Activated CD4-positive, alpha-beta T cell treated with anti-CD3 and anti-CD28 coated beads for 24 hours (primary cell): Measurements from ENCODE around the gene MT2A.
"Not testable (repeated sequence)": the region's sequence is repeated elsewhere in the genome, so short reads cannot be mapped to it uniquely, and the experiment has no call there.

Experiments used
- DNase-seq, 2 donors: peaks; one replicate each; pipeline ENCODE4 v3.0.0-alpha.2; 2020; ENCODE audit warnings: low read depth in 2 of 2

MT2A gene

DNA sequence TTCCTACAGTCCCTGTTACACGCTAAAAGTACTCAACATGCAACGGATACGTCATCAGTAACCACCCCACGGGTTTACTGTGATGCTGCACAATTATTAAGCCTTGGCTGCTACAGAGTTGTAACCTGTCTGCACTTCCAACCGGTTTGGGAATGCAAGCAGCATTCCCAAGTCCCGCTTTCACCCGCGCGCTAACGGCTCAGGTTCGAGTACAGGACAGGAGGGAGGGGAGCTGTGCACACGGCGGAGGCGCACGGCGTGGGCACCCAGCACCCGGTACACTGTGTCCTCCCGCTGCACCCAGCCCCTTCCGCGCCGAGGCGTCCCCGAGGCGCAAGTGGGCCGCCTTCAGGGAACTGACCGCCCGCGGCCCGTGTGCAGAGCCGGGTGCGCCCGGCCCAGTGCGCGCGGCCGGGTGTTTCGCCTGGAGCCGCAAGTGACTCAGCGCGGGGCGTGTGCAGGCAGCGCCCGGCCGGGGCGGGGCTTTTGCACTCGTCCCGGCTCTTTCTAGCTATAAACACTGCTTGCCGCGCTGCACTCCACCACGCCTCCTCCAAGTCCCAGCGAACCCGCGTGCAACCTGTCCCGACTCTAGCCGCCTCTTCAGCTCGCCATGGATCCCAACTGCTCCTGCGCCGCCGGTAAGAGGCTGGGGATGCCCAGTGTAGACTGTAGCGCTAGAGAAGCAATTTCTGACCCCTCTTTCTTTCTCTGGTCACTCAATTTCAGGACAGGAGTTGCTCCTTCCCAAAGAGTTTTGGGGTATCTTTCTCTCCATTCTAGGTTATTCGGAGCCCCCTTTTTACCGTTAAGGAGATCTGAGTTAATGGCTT, at the start of gene MT2A:
MT2A (plus strand) TSS at position 542 of the 833 bp plus-strand sequence; CDS start at position 614, 72 bp downstream.
- DNase-seq: peak; percentile 80 to 88

DNA sequence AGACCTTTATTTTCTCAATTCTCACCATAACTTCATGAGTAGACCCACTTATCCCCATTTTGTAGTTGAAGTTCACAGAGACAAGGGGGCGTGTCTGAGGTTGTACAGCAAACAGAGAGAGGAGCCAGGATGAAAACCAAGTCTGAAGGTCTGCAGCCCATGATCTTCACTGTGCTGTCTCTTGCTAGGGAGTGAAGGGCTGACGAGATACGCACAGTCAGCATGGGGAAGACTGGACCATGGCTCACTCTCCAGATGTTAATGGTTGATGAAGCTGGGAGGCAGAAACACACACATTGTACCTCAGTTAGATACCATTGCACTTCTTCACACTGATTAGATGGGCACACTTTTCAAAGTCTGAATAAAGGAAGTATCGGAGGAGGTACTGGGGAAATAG, 49.3 kb upstream of the MT2A start:
- no peak for DNase-seq

DNA sequence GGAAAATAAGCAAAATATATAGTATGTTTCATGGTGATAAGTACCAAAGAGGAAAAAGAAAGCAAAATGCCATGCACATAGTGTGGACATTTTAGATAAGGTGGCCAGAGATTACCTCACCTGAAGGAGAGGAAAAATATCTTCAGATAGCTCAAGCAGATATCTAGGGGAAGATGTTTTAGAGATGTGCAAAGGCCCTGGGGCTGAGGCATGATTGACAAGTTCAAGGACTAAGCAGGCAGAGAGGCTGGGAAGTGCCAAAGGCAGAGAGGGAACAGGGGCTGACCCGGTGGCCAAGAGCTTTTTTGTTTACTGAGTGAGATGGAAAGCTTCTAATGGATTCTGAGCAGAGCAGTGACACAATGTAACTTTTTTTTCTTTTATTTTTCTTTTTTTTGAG, 47.9 kb upstream of the MT2A start:
- no peak for DNase-seq

DNA sequence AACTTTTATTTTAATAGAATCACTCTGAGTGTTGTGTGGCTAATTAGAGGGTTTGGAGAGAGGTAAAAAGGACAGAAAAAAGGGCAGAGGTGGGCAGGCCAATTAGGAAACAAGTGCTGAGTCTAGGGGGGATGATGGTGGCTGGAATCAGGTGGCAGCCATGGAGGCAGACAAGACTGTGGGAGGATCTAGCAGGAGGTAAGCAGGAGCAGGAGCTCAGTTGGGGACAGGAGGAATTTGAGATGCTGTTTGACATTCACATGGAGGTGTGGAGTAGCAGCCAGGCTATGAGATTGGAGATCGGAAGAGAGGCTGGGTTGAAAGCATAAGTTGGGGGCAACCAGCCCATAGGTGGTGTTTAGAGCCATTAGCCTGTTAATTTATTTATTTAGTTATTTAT, 47.3 kb upstream of the MT2A start:
- no peak for DNase-seq

DNA sequence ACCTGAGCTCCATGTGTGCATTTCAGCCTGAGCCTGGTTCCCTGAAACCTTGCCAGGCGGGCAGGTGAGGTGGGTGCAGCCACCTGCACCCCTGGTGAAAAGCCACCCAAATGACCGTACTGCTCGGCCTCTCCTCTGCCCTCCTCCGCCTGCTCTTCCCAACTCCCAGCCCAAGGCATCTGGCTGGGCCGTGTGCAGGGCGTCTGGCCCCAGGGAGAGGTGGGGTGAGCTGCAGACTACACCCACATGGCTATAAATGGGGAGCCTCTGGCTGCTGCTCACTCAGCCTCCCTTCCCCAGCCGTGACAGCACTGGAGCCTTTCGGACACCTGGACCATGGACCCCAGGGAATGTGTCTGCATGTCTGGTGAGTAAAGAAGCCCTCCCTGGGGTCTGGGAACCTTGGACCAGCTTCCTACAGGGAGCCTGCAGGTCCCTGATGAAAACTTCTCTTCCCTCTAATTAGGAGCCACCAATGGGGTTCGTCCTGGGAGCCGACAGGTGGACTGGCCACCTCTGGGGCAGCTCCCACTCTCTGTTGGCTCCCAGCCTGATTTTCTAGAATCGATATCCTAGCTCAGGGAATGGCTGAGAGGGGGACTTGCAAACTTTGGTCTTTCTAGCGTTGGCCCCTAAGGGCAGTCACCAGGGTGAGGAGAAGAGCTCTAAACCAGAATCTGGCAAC, 43.4 kb upstream of the MT2A start, which contains the start of gene MT4:
MT4 (plus strand) TSS at position 281 of the 685 bp plus-strand sequence; CDS start at position 337, 56 bp downstream.
- no peak for DNase-seq

DNA sequence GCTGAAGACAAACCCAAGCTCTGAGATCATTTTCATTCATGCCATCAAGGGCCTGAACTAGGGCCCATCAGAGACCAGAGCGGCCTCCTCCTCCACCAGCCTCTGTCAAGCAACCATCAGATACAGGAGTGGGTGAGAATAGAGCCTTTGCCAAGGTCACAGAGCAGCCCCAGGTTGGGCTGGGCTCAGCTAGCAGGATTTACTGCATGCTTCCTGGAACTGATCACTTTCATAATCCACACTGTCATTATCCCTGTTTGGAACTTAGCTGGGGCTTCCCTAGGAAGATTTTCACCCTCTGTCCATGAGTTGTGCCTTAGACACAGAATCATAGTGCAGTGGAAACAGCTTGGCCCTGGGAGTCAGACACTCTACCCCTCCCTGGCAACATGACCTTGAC, 38.4 kb upstream of the MT2A start:
- DNase-seq: no peak

DNA sequence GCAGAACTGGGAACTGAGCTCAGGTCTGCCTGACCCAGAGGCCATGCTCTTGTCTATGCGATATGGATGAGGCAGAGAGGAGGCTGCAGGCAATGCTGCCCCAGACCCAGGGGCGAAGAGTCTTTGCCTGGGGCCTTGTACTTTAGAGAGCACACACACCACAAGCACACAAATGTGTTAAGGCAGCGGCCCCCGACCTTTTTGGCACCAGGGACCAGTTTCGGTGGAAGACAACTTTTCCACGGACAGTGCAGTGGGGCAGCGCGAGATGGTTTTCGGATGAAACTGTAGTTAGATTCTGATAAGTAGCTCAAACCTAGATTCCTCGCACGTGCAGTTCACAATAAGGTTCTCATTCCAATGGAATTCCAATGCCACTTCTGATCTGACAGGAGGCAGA, 36.9 kb upstream of the MT2A start:
- no peak for DNase-seq

DNA sequence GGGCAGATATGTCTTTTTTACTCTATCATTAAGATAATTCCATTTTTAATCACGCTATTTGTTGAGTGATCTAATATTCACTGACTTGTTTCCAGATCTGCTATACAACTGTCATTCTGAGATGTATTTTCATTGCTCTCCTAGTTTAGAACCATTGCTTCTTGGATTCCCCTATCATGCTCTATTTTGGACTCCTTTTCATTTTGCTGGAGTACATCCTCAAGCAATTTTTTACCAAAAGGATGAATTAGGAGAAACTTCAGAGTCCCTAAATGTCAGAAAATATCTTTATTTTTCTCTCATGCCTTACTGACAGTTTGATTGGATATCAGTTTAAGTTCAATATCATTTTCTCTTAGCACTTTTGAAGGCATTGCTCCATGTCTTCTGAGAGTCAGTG, 33.8 kb upstream of the MT2A start:
- no peak for DNase-seq

DNA sequence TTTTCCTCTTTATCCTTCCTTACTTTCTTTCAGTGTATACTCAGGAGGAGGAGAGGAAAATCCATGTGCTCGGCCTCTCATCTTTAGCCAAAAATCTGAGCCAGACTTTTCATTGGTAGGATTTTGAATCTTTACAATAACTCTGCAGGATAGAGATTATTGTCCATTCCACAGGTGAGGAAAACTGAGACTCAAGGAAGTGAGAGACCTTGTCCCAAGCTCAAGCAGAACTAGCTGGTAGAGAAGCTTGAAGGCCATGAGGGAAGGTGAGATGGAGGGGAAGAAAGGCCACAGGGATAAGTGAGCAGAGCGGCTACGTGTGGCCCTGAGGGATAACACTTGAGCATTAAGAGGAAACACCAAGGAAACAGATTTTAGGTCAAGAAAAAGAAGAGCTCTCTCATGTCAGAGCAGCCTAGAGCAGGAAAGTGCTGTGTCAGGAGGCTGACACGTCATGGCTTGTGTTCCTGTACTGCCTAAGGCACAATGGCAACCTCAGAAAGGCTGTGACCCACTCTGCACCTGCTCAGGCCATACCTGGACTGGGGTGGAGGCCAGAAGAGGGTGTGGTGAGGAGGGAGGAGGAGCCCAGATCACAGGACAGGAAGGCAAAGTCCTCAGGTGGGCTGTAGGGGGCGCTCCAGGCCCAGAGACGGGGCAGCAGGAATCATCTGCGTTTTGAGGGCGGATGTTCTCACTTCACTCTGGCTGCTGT, 31.6 kb upstream of the MT2A start:
- peak; percentile 76 to 82 for DNase-seq

DNA sequence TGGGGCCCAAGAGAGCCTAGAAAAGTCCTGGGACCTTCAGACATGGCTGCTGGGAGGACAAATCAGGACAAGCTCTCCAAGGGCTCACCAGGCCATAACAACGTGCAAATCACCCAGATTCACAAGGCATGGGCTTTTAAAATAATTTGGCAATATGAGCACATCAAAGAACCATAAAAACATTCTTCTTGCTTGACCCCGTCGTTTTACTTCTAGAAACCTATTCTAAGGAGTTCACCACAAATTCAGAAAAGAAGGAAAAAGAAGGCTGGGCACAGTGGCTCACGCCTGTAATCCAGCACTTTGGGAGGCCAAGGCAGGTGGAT, 31.1 kb upstream of the MT2A start:
- DNase-seq: no peak

DNA sequence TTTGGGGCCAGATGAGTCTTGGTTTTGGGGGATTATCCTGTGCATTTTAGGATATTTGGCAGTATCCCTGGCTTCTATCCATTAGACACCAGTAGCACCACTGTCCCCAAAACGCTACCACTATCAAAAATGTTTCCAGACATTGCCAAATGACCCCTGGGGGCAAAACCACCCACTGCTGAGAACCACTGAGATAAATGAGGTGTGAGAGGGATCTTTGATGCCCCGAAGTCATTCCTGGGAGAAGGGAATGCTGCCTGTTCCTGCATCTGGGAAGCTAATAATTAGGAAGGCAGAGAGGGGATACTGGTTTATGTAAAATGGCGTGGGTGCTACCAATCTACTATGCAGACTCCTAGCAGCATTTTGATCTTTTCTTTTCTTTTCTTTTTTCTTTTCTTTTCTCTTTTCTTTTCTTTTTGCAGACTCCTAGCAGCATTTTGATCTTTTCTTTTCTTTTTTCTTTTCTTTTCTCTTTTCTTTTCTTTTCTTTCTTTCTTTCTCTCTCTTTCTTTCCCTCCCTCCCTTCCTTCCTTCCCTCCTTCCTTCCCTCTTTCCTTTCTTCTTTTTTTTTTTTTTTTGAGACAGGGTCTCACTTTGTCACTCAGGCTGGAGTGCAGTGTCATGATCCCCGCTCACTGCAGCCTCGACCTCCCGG, 27.9 kb upstream of the MT2A start:
- DNase-seq: no peak

DNA sequence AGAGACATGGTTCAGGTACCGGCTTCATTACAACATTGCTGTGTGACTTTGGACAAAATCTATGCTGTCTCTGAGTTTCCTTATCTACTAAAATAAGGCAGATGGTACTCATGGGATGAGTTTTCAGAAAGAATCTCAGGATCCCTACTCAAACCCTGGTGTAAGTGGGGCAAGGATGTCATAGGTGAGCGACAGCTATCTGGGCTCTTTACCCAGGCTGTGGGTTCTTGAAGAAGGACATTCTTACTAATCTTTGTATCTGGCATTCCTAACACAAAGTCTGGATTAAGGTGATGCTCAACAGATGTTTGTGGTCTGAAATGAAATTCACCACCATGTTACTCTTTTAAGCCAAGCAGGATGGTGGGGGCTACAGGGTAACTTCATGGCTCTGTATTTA, 25.5 kb upstream of the MT2A start:
- DNase-seq: not testable (repeated sequence)

DNA sequence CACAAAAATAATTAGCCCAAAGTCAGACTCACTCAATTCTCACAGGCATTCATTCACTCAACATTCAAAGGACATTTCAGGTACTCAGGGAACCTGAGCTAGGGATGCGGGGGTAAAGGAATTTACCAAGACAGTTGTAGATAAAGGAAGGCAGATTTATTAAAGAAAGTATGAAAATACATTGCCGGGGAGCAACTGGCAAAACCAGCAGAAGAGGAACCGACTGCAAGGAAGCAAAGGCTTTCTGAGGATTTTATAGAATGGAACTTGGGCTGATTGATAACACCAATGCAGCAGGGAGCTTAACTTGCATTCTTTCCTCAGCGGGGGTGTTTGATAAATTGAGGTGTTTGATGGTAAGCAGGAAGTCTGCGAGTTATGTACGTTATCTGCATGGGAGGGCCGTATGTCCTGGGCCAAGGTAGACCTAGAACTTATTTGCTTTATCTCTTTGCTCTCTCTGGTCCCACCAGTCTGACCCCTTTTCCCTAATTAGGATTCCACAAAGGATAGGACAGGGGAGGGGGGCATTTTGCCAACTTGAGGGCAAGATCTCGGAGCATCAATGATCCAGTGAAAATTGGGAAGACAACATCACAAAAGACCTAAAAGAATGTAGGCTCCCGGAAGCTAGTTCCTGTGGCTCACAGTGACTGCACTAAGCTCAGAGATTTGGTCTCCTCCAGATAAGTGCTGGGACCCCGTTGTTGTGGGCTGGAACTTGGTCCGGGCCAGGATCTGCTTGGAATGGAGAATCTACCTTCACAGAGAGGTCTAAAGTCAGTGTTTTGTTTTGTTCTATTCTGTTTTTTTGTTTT, 24.8 kb upstream of the MT2A start:
- DNase-seq: no peak

DNA sequence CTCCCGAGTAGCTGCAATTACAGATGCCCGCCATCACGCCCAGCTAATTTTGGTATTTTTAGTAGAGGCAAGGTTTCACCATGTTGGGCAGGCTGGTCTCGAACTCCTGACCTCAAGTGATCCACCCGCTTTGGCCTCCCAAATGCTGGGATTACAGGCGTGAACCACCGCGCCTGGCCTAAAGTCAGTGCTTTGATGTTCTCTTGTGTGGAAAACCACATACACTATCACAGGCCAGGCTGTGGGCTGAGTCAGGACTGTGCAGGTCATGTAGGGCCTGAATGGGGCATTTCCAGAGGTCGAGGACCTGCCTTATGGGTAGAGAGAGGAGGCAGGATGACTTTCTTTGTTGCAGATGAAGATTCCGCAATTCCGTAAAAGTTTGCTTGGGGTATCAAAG, 24.1 kb upstream of the MT2A start:
- no peak for DNase-seq

DNA sequence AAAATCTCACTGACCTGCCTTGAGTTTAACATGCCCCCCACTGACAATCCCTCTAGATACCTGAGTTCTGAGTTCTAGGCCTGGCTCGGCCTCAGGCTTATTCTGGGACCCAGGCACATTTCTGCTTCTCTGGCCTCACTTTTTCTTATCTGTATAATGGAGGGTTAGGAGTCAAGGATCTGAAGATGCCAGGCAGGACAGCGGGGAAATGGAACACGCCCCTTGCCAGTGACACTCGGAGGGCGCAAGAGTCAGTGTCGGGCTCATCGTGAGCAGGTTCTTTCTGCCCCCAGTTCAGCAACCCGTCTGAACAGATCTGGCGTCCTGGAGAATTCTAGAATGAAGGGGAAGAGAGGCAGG, 19.6 kb upstream of the MT2A start:
- DNase-seq: no peak

DNA sequence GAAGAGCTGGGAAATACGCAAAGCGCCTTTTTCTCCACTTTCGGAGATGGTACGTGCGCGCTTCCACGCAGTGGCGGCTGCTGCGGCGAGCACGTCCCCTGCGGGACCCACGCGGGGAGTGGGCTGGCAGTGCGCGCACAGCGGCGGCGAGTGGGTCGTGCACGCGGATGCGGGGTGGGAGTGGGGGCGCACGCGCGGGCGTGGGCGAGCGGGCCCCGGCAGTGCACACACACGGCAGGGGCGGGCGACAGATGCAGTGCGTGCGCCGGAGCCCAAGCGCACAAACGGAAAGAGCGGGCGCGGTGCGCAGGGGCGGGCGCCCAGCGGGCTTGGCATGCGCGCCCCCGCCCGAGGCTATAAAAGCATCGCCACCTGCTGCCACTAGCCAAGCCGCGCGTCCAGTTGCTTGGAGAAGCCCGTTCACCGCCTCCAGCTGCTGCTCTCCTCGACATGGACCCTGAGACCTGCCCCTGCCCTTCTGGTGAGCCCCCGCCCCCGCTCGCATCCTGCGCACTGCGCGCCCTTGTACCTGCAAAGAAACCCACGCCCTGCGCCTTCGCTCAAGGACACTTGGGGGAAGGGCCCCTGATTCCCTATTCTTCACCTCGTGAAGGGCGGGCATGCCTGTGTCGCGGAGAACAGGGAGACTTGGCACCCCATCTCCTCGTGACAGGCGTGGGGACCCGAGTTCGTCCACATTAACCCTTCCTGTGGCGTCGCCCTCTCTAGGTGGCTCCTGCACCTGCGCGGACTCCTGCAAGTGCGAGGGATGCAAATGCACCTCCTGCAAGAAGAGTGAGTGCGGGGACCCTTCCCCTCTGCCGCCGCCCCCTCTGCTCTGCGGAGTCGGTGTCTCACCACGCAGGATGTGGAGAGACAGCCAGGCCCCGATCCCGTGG, 19.0 kb upstream of the MT2A start, which contains the start of gene MT3:
MT3 (plus strand) TSS at position 388 of the 899 bp plus-strand sequence; CDS start at position 451, 63 bp downstream.
- DNase-seq: no peak

DNA sequence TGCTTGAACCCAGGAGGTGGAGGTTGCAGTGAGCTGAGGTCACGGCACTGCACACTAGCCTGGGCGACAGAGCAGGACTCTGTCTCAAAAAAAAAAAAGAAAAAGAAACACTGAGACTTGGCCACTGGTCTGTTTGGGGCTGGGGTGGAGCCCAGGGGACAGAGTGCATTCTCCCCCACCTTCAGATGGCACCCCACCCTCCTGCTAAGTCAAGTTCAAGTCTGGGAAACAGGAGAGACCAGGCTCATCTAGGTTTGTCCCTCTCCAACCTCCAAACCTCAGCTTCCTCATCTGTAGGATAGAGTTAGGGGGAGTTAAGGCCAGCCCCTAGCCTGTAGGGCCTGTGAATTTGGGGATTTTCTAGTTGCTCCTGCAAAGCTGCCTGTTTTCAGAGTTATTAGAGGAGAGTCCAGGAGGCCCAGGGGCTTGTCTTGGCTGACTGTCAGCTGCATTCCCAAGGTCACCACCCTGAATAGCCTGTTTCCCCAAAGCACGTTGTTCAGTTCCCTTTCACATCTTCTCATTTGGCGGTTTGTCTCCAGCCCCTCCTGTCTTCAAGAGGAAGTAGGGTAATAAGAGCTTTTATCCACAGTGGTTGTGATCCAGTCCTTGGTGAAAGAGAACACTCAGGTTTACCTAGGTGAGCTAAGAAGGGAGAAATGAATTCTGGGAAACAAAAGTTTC, 16.9 kb upstream of the MT2A start:
- DNase-seq: no peak

DNA sequence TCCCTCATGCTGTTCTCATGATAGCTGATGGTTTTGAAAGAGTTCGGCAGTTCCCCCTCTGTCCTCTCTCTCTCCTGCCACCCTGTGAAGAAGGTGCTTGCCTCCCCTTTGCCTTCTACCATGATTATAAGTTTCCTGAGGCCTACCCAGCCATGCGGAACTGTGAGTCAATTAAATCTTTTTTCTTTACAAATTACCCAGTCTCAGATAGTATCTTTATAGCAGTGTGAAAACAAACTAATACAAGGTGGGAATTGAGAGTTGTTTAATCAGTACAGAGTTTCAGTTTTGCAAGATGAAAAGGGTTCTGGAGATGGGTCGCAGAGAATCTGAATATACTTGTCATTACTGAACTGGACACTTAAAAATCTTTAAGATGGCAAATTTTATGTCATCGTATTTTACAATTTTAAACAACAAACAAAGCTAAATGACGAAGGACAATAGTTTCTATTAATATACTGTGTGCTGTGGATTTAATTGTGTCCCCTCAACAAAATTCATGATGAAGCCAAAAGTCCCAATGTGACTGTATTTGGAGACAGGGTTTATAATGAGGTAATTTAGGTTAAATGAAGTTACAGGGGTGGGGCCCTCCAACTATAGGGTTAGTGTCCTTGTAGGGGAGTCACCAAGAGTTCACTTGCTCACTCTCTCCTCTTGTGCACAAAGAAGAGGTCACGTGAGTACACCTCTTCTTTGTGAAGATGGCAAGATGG, 14.7 kb upstream of the MT2A start:
- no peak for DNase-seq

DNA sequence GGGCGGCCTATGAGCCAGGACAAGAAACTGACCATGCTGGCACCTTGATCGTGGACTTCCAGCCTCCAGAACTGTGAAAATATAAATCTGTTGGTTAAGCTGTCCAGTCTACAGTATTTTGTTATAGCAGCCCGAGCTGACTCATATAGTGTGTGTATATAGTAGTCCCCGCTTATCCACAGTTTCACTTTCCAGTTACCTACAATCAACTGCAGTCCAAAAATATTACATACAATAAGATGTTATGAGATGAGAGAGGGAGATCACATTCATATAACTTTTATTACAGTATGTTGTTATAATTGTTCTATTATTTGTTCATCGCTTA, 14.1 kb upstream of the MT2A start:
- DNase-seq: no peak
